Measurements from ENCODE around the gene TRIM69.

The TRIM69 gene

DNA sequence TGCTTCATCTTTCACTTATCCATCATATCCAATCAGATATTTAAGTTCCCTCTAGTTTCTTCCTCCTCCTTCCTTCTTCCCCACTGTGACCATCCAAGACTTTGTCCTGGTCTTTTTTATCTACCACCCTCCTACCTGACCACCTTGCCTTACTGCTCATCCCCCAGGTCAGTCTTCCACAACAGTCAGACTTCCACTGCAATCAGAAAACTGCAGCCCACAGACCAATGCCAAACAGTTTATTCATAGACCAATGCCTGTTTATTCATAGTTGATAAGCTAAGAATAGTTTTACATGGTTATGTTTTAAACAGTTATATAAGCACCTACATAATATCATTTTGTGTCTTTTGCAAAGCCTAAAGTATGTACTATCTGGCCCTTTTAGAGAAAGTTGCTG, 65.5 kb downstream of the TRIM69 start:
- no peak for TF ChIP-seq POLR2AphosphoS5 (IDR thresholded peaks at IDR 0.05; ENCODE audit: low read depth)
- TF ChIP-seq, protein P1, sequence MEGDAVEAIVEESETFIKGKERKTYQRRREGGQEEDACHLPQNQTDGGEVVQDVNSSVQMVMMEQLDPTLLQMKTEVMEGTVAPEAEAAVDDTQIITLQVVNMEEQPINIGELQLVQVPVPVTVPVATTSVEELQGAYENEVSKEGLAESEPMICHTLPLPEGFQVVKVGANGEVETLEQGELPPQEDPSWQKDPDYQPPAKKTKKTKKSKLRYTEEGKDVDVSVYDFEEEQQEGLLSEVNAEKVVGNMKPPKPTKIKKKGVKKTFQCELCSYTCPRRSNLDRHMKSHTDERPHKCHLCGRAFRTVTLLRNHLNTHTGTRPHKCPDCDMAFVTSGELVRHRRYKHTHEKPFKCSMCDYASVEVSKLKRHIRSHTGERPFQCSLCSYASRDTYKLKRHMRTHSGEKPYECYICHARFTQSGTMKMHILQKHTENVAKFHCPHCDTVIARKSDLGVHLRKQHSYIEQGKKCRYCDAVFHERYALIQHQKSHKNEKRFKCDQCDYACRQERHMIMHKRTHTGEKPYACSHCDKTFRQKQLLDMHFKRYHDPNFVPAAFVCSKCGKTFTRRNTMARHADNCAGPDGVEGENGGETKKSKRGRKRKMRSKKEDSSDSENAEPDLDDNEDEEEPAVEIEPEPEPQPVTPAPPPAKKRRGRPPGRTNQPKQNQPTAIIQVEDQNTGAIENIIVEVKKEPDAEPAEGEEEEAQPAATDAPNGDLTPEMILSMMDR (IDR thresholded peaks at IDR 0.05; ENCODE audit: insufficient read depth, low read length) = no peak
- TF ChIP-seq, protein P2, sequence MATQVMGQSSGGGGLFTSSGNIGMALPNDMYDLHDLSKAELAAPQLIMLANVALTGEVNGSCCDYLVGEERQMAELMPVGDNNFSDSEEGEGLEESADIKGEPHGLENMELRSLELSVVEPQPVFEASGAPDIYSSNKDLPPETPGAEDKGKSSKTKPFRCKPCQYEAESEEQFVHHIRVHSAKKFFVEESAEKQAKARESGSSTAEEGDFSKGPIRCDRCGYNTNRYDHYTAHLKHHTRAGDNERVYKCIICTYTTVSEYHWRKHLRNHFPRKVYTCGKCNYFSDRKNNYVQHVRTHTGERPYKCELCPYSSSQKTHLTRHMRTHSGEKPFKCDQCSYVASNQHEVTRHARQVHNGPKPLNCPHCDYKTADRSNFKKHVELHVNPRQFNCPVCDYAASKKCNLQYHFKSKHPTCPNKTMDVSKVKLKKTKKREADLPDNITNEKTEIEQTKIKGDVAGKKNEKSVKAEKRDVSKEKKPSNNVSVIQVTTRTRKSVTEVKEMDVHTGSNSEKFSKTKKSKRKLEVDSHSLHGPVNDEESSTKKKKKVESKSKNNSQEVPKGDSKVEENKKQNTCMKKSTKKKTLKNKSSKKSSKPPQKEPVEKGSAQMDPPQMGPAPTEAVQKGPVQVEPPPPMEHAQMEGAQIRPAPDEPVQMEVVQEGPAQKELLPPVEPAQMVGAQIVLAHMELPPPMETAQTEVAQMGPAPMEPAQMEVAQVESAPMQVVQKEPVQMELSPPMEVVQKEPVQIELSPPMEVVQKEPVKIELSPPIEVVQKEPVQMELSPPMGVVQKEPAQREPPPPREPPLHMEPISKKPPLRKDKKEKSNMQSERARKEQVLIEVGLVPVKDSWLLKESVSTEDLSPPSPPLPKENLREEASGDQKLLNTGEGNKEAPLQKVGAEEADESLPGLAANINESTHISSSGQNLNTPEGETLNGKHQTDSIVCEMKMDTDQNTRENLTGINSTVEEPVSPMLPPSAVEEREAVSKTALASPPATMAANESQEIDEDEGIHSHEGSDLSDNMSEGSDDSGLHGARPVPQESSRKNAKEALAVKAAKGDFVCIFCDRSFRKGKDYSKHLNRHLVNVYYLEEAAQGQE (IDR thresholded peaks at IDR 0.05; ENCODE audit: insufficient replicate concordance, low read depth) = no peak
- TF ChIP-seq GABPA (IDR thresholded peaks at IDR 0.05; ENCODE audit: low read depth) = no peak
- no peak for TF ChIP-seq SPI1 (IDR thresholded peaks at IDR 0.05; ENCODE audit: borderline replicate concordance, low read depth)
- Histone ChIP-seq H3K27me3 (ENCODE audit: insufficient read depth, poor library complexity, severe bottlenecking) (no peaks in the 10 kb centered on the region), H3K27ac (replicated peaks) (no peak overlapping the region), H3K4me3 (replicated peaks; ENCODE audit: insufficient read depth, low read length) (no peak overlapping the region)
- DNase-seq (ENCODE audit: low read depth in 1 of 2, low spot score in 1 of 2) = no peak

DNA sequence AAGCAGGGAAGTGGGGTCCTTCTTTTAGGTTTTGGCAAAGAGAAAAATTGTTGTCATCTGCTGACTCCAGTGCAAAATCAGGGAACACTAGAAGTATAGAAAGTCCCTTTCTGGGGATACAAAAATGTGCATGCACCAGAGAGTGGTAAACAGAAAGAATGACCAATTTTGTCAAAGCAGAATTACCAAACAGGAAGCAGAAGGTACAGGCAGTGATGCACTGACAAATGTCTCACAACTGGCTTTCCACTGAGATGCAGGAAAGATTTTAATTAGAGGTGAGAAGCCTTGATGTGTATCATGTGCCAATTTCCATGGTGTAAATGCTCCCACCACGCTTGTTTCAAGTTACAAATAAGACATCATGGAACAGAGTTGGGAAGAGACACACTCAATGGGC, 66.0 kb downstream of the TRIM69 start:
- DNase-seq (ENCODE audit: low read depth in 1 of 2, low spot score in 1 of 2) = peak in 1 of 2 experiments; percentile 3
- H3K27ac ChIP-seq (replicated peaks) = no peak overlapping the region

DNA sequence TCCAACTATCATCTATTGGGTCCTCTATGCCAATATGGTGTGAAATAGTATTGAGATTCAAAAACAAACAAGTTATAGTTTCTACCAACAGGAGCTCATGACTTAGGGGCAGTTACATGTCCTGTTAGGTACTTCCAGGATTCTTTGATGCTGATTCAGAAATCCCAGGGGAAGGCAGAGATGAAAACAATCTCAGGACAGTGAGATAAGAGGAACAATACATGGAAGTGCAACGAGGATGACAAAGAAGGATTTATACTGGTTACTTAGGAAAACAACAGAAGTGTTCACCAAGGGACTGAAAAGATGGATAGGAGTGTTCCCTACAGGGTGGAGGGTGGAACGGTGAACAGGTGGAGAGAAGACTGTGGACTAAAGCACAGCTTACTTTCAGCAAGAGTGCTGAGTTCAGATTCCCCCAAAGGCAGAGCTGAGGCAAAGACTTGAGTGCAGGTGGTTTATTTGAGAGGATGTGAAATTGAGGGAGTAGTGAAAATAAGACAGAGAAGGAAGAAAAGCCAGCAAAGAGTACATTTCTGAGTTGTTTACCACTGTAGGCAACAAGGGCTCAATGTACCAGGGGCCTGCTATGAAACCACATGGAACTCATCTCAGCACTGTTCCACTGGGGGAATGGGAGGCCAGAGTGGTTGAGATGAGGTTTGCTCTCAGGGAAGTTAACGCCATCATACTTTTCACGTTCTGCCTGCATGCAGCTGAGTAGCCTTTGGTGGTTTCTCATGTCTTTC, 68.1 kb downstream of the TRIM69 start:
- no peak for TF ChIP-seq SPI1 (IDR thresholded peaks at IDR 0.05; ENCODE audit: borderline replicate concordance, low read depth)
- DNase-seq (ENCODE audit: low read depth in 1 of 2, low spot score in 1 of 2) = no peak
- Histone ChIP-seq H3K27me3 (ENCODE audit: insufficient read depth, poor library complexity, severe bottlenecking) (no peaks in the 10 kb centered on the region), H3K27ac (replicated peaks) (no peak overlapping the region), H3K4me3 (replicated peaks; ENCODE audit: insufficient read depth, low read length) (no peak overlapping the region)

More for the DNA sequence above, 66.0 kb downstream of the TRIM69 start:
- Histone ChIP-seq H3K27me3 (ENCODE audit: insufficient read depth, poor library complexity, severe bottlenecking) (no peaks in the 10 kb centered on the region), H3K4me3 (replicated peaks; ENCODE audit: insufficient read depth, low read length) (no peak overlapping the region)
- TF ChIP-seq POLR2AphosphoS5 (IDR thresholded peaks at IDR 0.05; ENCODE audit: low read depth) (no peak), GABPA (IDR thresholded peaks at IDR 0.05; ENCODE audit: low read depth) (no peak), SPI1 (IDR thresholded peaks at IDR 0.05; ENCODE audit: borderline replicate concordance, low read depth) (no peak)
- TF ChIP-seq, protein P1 (IDR thresholded peaks at IDR 0.05; ENCODE audit: insufficient read depth, low read length) = no peak
- TF ChIP-seq, protein P2 (IDR thresholded peaks at IDR 0.05; ENCODE audit: insufficient replicate concordance, low read depth) = no peak

DNA sequence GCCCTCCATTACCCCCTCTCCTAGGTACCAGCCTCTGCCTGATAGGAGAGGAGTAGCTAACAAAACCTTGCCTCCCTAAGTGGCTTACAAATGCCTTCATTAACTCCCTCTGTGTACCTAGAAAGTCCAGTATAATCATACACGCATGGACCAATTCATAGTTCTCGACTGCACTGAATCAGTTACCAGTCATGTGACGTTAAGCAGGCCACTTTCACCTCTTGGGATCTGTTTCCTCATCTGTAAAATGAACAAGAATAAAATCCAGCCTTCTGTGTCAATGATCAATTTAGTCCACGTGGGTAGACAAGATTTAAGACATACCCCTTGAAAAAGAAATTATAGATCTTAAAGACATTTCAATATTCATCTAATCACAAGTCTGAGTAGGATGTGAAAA, 72.2 kb downstream of the TRIM69 start:
- Histone ChIP-seq H3K27ac (replicated peaks) (no peak overlapping the region), H3K4me3 (replicated peaks; ENCODE audit: insufficient read depth, low read length) (no peak overlapping the region), H3K27me3 (ENCODE audit: insufficient read depth, poor library complexity, severe bottlenecking) (no peaks in the 10 kb centered on the region)
- no peak for DNase-seq (ENCODE audit: low read depth in 1 of 2, low spot score in 1 of 2)
- TF ChIP-seq POLR2AphosphoS5 (IDR thresholded peaks at IDR 0.05; ENCODE audit: low read depth) (no peak), GABPA (IDR thresholded peaks at IDR 0.05; ENCODE audit: low read depth) (no peak), SPI1 (IDR thresholded peaks at IDR 0.05; ENCODE audit: borderline replicate concordance, low read depth) (no peak)
- TF ChIP-seq, protein P1 (IDR thresholded peaks at IDR 0.05; ENCODE audit: insufficient read depth, low read length) = no peak
- TF ChIP-seq, protein P2 (IDR thresholded peaks at IDR 0.05; ENCODE audit: insufficient replicate concordance, low read depth) = no peak
